ENCODE results near the gene SEMA5A. TPM values are rescaled to one million over a fixed set of nuclear protein-coding genes. Genes with fewer than 3 reads are reported as not detected.

SEMA5A gene
- total RNA-seq, 1 donor from 2014 or later: 0.51 TPM

DNA sequence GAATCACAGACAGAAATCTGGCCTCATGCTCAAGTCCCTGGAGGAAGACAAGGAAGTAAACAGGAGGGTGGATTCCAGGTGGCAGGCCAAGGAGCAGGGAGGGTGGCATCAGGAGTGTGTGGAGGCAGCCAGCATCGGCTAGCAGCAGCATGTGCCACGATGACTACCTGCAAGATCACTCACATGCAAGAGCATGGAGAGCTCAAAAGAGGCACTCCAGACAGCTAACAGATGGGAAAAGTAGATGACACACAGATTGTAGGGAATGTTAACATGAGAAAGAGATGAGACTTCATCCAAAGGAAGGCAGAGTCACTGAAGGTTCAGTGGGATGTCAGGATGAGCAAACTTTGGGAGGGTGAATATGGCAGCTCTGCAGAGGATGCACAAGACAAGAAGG lies 104.3 kb downstream of the SEMA5A start:
- TF ChIP-seq, protein P1, sequence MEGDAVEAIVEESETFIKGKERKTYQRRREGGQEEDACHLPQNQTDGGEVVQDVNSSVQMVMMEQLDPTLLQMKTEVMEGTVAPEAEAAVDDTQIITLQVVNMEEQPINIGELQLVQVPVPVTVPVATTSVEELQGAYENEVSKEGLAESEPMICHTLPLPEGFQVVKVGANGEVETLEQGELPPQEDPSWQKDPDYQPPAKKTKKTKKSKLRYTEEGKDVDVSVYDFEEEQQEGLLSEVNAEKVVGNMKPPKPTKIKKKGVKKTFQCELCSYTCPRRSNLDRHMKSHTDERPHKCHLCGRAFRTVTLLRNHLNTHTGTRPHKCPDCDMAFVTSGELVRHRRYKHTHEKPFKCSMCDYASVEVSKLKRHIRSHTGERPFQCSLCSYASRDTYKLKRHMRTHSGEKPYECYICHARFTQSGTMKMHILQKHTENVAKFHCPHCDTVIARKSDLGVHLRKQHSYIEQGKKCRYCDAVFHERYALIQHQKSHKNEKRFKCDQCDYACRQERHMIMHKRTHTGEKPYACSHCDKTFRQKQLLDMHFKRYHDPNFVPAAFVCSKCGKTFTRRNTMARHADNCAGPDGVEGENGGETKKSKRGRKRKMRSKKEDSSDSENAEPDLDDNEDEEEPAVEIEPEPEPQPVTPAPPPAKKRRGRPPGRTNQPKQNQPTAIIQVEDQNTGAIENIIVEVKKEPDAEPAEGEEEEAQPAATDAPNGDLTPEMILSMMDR (IDR thresholded peaks at IDR 0.05; ENCODE audit: partially characterized antibody, unreplicated experiment): no peak
- no peaks in the 10 kb centered on the region for H3K9me3 Mint-ChIP-seq (ENCODE audit: unreplicated experiment)
- H3K27me3 Mint-ChIP-seq (ENCODE audit: unreplicated experiment): no peaks in the 10 kb centered on the region
- no peaks in the 10 kb centered on the region for H3K36me3 Mint-ChIP-seq (ENCODE audit: unreplicated experiment)
- no peak overlapping the region for H3K27ac Mint-ChIP-seq (ENCODE audit: unreplicated experiment)
- no peak for DNase-seq
- H3K4me1 Mint-ChIP-seq (ENCODE audit: low read depth, unreplicated experiment): no peaks in the 10 kb centered on the region
- no peak overlapping the region for H3K4me3 Mint-ChIP-seq (ENCODE audit: unreplicated experiment)

DNA sequence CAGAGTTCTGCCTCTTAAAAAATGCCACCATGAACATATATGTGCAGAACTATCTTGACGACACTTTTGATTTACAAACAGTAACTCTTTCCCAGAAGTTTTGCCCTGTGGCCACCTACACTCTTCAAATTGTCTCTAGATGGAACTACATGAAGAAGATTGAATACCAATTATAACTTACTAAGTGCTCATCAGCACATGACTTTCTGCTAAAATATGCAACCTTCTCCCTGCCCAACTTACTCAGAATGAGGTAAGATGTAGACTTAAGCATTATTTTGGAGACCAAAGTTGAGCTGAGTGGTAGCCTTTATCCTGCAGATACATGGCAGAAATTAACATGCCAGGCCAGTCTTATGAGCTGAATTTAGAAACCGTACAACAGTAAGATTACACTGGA lies 105.4 kb downstream of the SEMA5A start:
- H3K4me3 Mint-ChIP-seq (ENCODE audit: unreplicated experiment): no peak overlapping the region
- no peaks in the 10 kb centered on the region for H3K4me1 Mint-ChIP-seq (ENCODE audit: low read depth, unreplicated experiment)
- H3K27ac Mint-ChIP-seq (ENCODE audit: unreplicated experiment): no peak overlapping the region
- no peaks in the 10 kb centered on the region for H3K27me3 Mint-ChIP-seq (ENCODE audit: unreplicated experiment)
- TF ChIP-seq, protein P1 (IDR thresholded peaks at IDR 0.05; ENCODE audit: partially characterized antibody, unreplicated experiment): no peak
- no peaks in the 10 kb centered on the region for H3K9me3 Mint-ChIP-seq (ENCODE audit: unreplicated experiment)
- H3K36me3 Mint-ChIP-seq (ENCODE audit: unreplicated experiment): no peaks in the 10 kb centered on the region
- DNase-seq: no peak

DNA sequence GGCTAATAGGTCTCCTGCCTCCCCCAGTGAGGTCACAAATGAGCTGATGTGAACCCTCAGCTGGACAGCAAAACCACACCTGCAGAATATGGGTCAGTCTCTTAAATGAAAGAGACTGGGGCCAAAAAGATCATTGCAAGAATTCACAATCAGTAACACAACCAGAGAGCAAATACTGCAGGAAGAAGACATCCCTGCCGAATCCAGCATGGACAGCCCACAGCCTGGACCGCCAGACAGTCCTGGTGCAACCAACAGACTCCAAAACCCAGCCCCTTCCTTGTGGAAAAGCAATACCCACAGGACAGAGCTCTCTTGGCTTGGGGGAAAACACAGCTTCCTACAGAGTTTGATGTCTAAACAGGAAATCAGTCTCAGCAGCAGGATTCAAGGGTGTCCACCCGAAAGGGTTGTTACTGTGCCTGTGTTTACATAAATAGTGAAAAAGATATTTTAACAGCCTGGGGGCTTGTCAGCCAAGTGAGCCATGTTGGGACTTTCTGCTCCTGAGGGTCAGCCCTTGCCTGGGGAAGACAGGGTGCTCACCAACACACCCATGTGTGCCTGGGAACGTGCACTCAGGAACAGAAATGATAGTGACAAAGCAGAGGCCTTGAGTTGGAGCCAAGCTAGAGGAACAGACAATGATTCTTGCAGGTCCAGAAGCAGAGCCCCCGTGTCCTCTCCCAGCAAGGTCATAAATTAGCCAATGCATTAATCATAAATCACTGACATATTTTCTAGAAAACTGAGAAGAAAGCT lies 106.2 kb downstream of the SEMA5A start:
- H3K27ac Mint-ChIP-seq (ENCODE audit: unreplicated experiment): no peak overlapping the region
- H3K36me3 Mint-ChIP-seq (ENCODE audit: unreplicated experiment): no peaks in the 10 kb centered on the region
- no peaks in the 10 kb centered on the region for H3K27me3 Mint-ChIP-seq (ENCODE audit: unreplicated experiment)
- H3K4me3 Mint-ChIP-seq (ENCODE audit: unreplicated experiment): no peak overlapping the region
- no peaks in the 10 kb centered on the region for H3K9me3 Mint-ChIP-seq (ENCODE audit: unreplicated experiment)
- TF ChIP-seq, protein P1 (IDR thresholded peaks at IDR 0.05; ENCODE audit: partially characterized antibody, unreplicated experiment): no peak
- DNase-seq: no peak
- H3K4me1 Mint-ChIP-seq (ENCODE audit: low read depth, unreplicated experiment): no peaks in the 10 kb centered on the region

DNA sequence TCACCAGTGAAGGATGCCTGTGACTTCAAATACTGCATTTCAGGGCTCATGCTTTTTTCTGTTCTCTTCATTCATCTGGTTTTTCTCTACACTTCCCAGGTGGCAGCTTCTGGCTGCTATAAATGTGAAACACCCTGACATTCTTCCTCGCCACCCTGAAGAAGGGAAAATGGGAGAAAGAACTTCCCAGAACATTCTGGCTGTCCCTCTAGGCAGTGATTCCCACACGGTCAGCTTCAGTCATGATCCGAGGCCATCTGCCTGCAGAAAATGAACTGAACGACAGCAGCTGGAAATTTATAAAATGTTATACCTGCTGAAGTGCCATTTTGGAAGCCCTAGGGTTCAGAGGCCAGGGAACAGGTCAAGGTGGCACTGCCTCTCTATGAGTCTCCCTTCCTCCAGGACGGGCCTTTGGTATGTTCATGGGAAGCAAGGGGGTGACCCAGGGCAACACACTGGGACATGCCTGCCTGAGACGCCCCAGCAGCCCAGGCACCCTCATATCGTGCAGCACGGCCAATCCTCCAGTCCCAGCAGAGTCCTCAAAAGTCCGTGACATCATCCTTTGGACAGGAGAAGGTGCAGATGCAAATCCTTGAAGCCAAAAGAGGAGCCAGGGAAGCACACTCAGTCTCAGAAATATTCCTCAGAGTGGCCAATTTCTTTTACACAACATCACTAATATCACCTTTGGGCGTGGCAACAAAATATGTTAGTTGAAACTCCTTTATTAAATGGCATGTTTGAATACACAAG lies 107.1 kb downstream of the SEMA5A start:
- H3K4me3 Mint-ChIP-seq (ENCODE audit: unreplicated experiment): no peak overlapping the region
- no peaks in the 10 kb centered on the region for H3K9me3 Mint-ChIP-seq (ENCODE audit: unreplicated experiment)
- no peak for DNase-seq
- TF ChIP-seq, protein P1 (IDR thresholded peaks at IDR 0.05; ENCODE audit: partially characterized antibody, unreplicated experiment): no peak
- H3K36me3 Mint-ChIP-seq (ENCODE audit: unreplicated experiment): no peaks in the 10 kb centered on the region
- no peak overlapping the region for H3K27ac Mint-ChIP-seq (ENCODE audit: unreplicated experiment)
- H3K4me1 Mint-ChIP-seq (ENCODE audit: low read depth, unreplicated experiment): no peaks in the 10 kb centered on the region
- no peaks in the 10 kb centered on the region for H3K27me3 Mint-ChIP-seq (ENCODE audit: unreplicated experiment)

DNA sequence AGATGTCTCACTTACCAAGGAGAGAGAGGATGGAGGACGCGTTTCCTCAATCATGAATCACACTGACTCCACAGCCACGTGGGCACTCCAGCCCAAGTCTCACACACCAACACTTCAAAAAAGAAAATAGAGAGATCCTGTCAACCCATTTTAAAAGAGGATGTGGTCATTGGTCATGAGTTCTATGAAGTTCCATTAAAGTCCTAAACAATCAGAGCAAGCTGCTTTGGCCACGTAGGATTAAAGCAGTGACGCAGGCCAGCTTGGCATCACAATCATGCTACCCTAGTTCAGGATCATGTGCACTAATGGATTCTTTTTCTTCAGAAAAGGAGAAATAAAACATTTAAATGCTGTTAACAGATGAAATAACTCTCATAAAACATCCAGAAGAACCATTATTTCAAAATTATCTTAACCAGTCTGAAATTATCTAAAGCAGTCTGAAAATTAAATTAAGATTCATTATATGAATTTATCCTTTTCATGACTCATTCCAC lies 108.1 kb downstream of the SEMA5A start:
- H3K4me3 Mint-ChIP-seq (ENCODE audit: unreplicated experiment): no peak overlapping the region
- TF ChIP-seq, protein P1 (IDR thresholded peaks at IDR 0.05; ENCODE audit: partially characterized antibody, unreplicated experiment): no peak
- H3K27me3 Mint-ChIP-seq (ENCODE audit: unreplicated experiment): no peaks in the 10 kb centered on the region

More for the DNA sequence above, 108.1 kb downstream of the SEMA5A start:
- Mint-ChIP-seq H3K4me1 (ENCODE audit: low read depth, unreplicated experiment) (no peaks in the 10 kb centered on the region), H3K27ac (ENCODE audit: unreplicated experiment) (no peak overlapping the region), H3K9me3 (ENCODE audit: unreplicated experiment) (no peaks in the 10 kb centered on the region), H3K36me3 (ENCODE audit: unreplicated experiment) (no peaks in the 10 kb centered on the region)
- DNase-seq: no peak
